ENCODE measurements around the gene KCNC3.

The KCNC3 gene

DNA sequence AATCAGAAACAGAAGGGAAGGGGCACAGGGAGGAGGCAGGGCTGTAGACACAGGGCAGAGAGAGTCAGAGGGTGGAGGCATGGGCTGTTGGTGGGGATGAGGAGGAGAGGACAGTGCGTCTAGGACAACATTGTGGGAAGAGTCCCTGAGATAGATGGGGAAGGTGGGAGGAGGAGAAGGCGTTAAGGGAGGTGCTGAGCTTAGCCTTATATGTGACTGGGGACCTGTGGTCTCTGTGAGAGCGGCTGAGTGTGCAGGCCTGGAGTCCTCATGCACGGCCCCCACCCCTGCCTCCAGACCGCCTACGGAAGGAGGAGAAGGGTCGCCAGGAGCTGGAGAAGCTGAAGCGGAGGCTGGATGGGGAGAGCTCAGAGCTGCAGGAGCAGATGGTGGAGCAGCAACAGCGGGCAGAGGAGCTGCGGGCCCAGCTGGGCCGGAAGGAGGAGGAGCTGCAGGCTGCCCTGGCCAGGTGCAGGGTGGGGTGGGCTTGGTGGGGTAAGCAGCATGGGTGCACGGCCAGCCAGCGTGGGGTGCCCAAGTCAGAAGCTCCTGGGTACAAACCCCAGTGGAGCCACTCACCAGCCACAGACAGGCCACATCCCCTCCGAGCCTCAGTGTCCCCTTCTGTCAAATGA, 56.8 kb downstream of the KCNC3 start:
- Histone ChIP-seq H3K36me3 (replicated peaks in 1 of 2; ENCODE audit: control insufficient read depth in 2 of 2, insufficient read depth in 2 of 2, low read length in 2 of 2) (peaks cover 0 to 4% of the 10 kb centered on the region in 2 donors), H3K4me1 (ENCODE audit: control insufficient read depth in 2 of 2, insufficient read depth in 1 of 2, low read depth in 1 of 2, low read length in 2 of 2) (no peaks in the 10 kb centered on the region), H3K23ac (ENCODE audit: low read depth, low read length, poor library complexity) (peak overlapping the region; percentile 43), H3K18ac (ENCODE audit: low read length) (no peak overlapping the region), H3K14ac (ENCODE audit: low read length) (no peak overlapping the region), H3K4me3 (ENCODE audit: low read length in 2 of 2) (peak overlapping the region in 1 of 2 donors; percentile 57), H2BK15ac (ENCODE audit: low read length) (no peak overlapping the region), H3K27ac (replicated peaks; ENCODE audit: low read length) (no peak overlapping the region), H2AFZ (ENCODE audit: low read length) (no peak overlapping the region), H4K91ac (ENCODE audit: low read depth, low read length, poor library complexity) (no peak overlapping the region), H3K4ac (ENCODE audit: low read length) (no peak overlapping the region), H3K9ac (ENCODE audit: low read depth, low read length, poor library complexity) (no peak overlapping the region), H4K8ac (ENCODE audit: low read depth, low read length) (no peak overlapping the region), H2BK5ac (ENCODE audit: low read length) (no peak overlapping the region), H2BK120ac (ENCODE audit: low read depth, low read length) (peak overlapping the region; percentile 30), H2AK5ac (ENCODE audit: low read depth, low read length) (peak overlapping the region; percentile 42), H2BK12ac (ENCODE audit: low read length) (no peak overlapping the region), H3K9me3 (replicated peaks in 1 of 2; ENCODE audit: control insufficient read depth in 2 of 2, insufficient read depth in 1 of 2, low read depth in 1 of 2, low read length in 2 of 2) (peaks cover 0 to 3% of the 10 kb centered on the region in 2 donors), H3K27me3 (ENCODE audit: control insufficient read depth in 3 of 3, insufficient read depth in 3 of 3, low read depth in 1 of 3, low read length in 3 of 3) (peaks cover 0 to 19% (median 0%) of the 10 kb centered on the region in 3 experiments), H3K4me2 (ENCODE audit: insufficient read depth, low read length, poor library complexity, severe bottlenecking) (no peak overlapping the region), H3K79me1 (ENCODE audit: low read depth, low read length) (peaks cover 2% of the 10 kb centered on the region)
- DNase-seq (ENCODE audit: low spot score), result no peak
- no CpG with 5 or more reads among the region's 14 CpGs for WGBS, 2 donors (ENCODE audit: extremely low coverage in 2 of 2, insufficient read length in 2 of 2, insufficient replicate concordance in 1 of 2)

DNA sequence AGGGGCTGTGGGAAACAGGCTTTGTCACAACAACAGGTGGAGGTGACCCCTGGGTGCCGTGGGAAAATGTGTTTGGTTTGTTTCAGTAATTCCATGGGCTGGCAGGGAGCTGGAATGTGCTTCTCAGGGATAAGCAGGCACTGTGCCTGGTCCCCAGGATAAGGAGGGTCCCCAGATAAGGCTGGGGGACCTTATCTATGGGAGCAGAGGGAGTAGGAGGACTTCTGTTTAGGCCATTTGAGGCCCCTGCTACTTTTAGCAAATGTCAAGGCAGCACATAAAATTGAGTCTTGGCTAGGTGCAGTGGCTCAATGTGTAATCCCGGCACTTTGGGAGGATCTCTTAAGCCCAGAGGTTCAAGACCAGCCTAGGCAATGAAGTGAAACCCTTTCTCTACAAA, 59.5 kb downstream of the KCNC3 start:
- Histone ChIP-seq H3K79me1 (ENCODE audit: low read depth, low read length) (peaks cover 2% of the 10 kb centered on the region), H3K4ac (ENCODE audit: low read length) (no peak overlapping the region), H3K9me3 (replicated peaks in 1 of 2; ENCODE audit: control insufficient read depth in 2 of 2, insufficient read depth in 1 of 2, low read depth in 1 of 2, low read length in 2 of 2) (peaks cover 0 to 3% of the 10 kb centered on the region in 2 donors), H3K27ac (replicated peaks; ENCODE audit: low read length) (no peak overlapping the region), H4K8ac (ENCODE audit: low read depth, low read length) (no peak overlapping the region), H3K18ac (ENCODE audit: low read length) (no peak overlapping the region), H3K23ac (ENCODE audit: low read depth, low read length, poor library complexity) (peak overlapping the region; percentile 50), H2BK5ac (ENCODE audit: low read length) (no peak overlapping the region), H3K4me2 (ENCODE audit: insufficient read depth, low read length, poor library complexity, severe bottlenecking) (no peak overlapping the region), H3K4me3 (ENCODE audit: low read length in 2 of 2) (no peak overlapping the region), H3K27me3 (ENCODE audit: control insufficient read depth in 3 of 3, insufficient read depth in 3 of 3, low read depth in 1 of 3, low read length in 3 of 3) (peaks cover 0 to 12% (median 0%) of the 10 kb centered on the region in 3 experiments), H3K36me3 (replicated peaks in 1 of 2; ENCODE audit: control insufficient read depth in 2 of 2, insufficient read depth in 2 of 2, low read length in 2 of 2) (peaks cover 0 to 4% of the 10 kb centered on the region in 2 donors), H2BK12ac (ENCODE audit: low read length) (no peak overlapping the region), H3K14ac (ENCODE audit: low read length) (no peak overlapping the region), H2BK120ac (ENCODE audit: low read depth, low read length) (no peak overlapping the region), H3K4me1 (ENCODE audit: control insufficient read depth in 2 of 2, insufficient read depth in 1 of 2, low read depth in 1 of 2, low read length in 2 of 2) (peaks cover 0 to 2% of the 10 kb centered on the region in 2 donors), H3K9ac (ENCODE audit: low read depth, low read length, poor library complexity) (no peak overlapping the region), H4K91ac (ENCODE audit: low read depth, low read length, poor library complexity) (no peak overlapping the region), H2AFZ (ENCODE audit: low read length) (no peak overlapping the region), H2BK15ac (ENCODE audit: low read length) (no peak overlapping the region), H2AK5ac (ENCODE audit: low read depth, low read length) (no peak overlapping the region)
- no peak for DNase-seq (ENCODE audit: low spot score)
- no CpG with 5 or more reads among the region's 2 CpGs for WGBS, 2 donors (ENCODE audit: extremely low coverage in 2 of 2, insufficient read length in 2 of 2, insufficient replicate concordance in 1 of 2)

DNA sequence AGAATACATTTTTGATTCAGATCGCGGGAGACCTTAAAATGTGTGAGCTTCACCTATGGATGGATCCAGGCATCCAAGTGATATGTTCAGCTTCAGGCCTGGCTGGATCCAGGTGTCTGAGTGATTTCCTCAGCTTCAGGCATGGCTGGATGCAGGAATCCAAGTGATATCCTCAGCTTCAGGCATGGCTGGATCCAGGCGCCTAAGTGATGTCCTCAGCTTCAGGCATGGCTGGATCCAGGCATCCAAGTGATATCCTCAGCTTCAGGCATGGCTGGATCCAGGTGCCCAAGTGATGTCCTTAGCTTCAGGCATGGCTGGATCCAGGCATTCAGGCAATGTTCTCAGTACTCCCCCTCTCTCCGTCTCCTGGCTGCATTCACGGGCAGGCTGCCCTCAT, 60.7 kb downstream of the KCNC3 start:
- Histone ChIP-seq H3K9me3 (replicated peaks in 1 of 2; ENCODE audit: control insufficient read depth in 2 of 2, insufficient read depth in 1 of 2, low read depth in 1 of 2, low read length in 2 of 2) (peaks cover 0 to 3% of the 10 kb centered on the region in 2 donors), H2AK5ac (ENCODE audit: low read depth, low read length) (no peak overlapping the region), H3K18ac (ENCODE audit: low read length) (no peak overlapping the region), H2BK5ac (ENCODE audit: low read length) (no peak overlapping the region), H3K79me1 (ENCODE audit: low read depth, low read length) (peaks cover 2% of the 10 kb centered on the region), H3K27ac (replicated peaks; ENCODE audit: low read length) (no peak overlapping the region), H3K9ac (ENCODE audit: low read depth, low read length, poor library complexity) (no peak overlapping the region), H3K14ac (ENCODE audit: low read length) (no peak overlapping the region), H3K4me2 (ENCODE audit: insufficient read depth, low read length, poor library complexity, severe bottlenecking) (no peak overlapping the region), H2AFZ (ENCODE audit: low read length) (no peak overlapping the region), H4K8ac (ENCODE audit: low read depth, low read length) (no peak overlapping the region), H3K4me1 (ENCODE audit: control insufficient read depth in 2 of 2, insufficient read depth in 1 of 2, low read depth in 1 of 2, low read length in 2 of 2) (peaks cover 0 to 2% of the 10 kb centered on the region in 2 donors), H2BK12ac (ENCODE audit: low read length) (no peak overlapping the region), H2BK120ac (ENCODE audit: low read depth, low read length) (no peak overlapping the region), H3K4ac (ENCODE audit: low read length) (no peak overlapping the region), H3K4me3 (ENCODE audit: low read length in 2 of 2) (no peak overlapping the region), H2BK15ac (ENCODE audit: low read length) (no peak overlapping the region), H4K91ac (ENCODE audit: low read depth, low read length, poor library complexity) (no peak overlapping the region), H3K27me3 (ENCODE audit: control insufficient read depth in 3 of 3, insufficient read depth in 3 of 3, low read depth in 1 of 3, low read length in 3 of 3) (peaks cover 0 to 9% (median 0%) of the 10 kb centered on the region in 3 experiments), H3K23ac (ENCODE audit: low read depth, low read length, poor library complexity) (no peak overlapping the region), H3K36me3 (replicated peaks in 1 of 2; ENCODE audit: control insufficient read depth in 2 of 2, insufficient read depth in 2 of 2, low read length in 2 of 2) (peaks cover 0 to 4% of the 10 kb centered on the region in 2 donors)
- no peak for DNase-seq (ENCODE audit: low spot score)
- no CpG with 5 or more reads among the region's 5 CpGs for WGBS, 2 donors (ENCODE audit: extremely low coverage in 2 of 2, insufficient read length in 2 of 2, insufficient replicate concordance in 1 of 2)

DNA sequence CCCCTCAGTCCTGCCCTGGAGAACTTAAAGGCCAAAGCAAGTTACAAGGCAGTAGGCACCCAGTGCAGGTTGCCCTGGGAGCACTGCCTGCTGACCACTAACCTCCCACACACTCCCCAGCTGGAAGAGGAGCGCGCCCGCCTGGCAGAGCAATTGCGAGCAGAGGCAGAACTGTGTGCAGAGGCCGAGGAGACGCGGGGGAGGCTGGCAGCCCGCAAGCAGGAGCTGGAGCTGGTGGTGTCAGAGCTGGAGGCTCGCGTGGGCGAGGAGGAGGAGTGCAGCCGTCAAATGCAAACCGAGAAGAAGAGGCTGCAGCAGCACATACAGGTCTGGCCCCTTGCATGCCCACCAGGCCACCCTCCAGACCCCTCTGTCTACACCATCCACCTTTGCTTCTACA, 61.1 kb downstream of the KCNC3 start:
- Histone ChIP-seq H3K9me3 (replicated peaks in 1 of 2; ENCODE audit: control insufficient read depth in 2 of 2, insufficient read depth in 1 of 2, low read depth in 1 of 2, low read length in 2 of 2) (peaks cover 0 to 3% of the 10 kb centered on the region in 2 donors), H3K4me2 (ENCODE audit: insufficient read depth, low read length, poor library complexity, severe bottlenecking) (no peak overlapping the region), H4K91ac (ENCODE audit: low read depth, low read length, poor library complexity) (no peak overlapping the region), H3K4me1 (ENCODE audit: control insufficient read depth in 2 of 2, insufficient read depth in 1 of 2, low read depth in 1 of 2, low read length in 2 of 2) (peaks cover 0 to 2% of the 10 kb centered on the region in 2 donors), H3K36me3 (replicated peaks in 1 of 2; ENCODE audit: control insufficient read depth in 2 of 2, insufficient read depth in 2 of 2, low read length in 2 of 2) (peaks cover 0 to 4% of the 10 kb centered on the region in 2 donors), H2BK120ac (ENCODE audit: low read depth, low read length) (no peak overlapping the region), H3K14ac (ENCODE audit: low read length) (peak overlapping the region; percentile 82), H3K79me1 (ENCODE audit: low read depth, low read length) (peaks cover 2% of the 10 kb centered on the region), H3K18ac (ENCODE audit: low read length) (peak overlapping the region; percentile 85), H2BK12ac (ENCODE audit: low read length) (no peak overlapping the region), H3K4ac (ENCODE audit: low read length) (peak overlapping the region; percentile 95), H3K4me3 (ENCODE audit: low read length in 2 of 2) (peak overlapping the region in 1 of 2 donors; percentile 40), H3K23ac (ENCODE audit: low read depth, low read length, poor library complexity) (peak overlapping the region; percentile 97), H2BK5ac (ENCODE audit: low read length) (peak overlapping the region; percentile 75), H3K9ac (ENCODE audit: low read depth, low read length, poor library complexity) (peak overlapping the region; percentile 60), H2AFZ (ENCODE audit: low read length) (no peak overlapping the region), H3K27me3 (ENCODE audit: control insufficient read depth in 3 of 3, insufficient read depth in 3 of 3, low read depth in 1 of 3, low read length in 3 of 3) (peaks cover 0 to 9% (median 0%) of the 10 kb centered on the region in 3 experiments), H3K27ac (replicated peaks; ENCODE audit: low read length) (no peak overlapping the region), H4K8ac (ENCODE audit: low read depth, low read length) (no peak overlapping the region), H2BK15ac (ENCODE audit: low read length) (no peak overlapping the region), H2AK5ac (ENCODE audit: low read depth, low read length) (peak overlapping the region; percentile 14)
- no peak for DNase-seq (ENCODE audit: low spot score)
- no CpG with 5 or more reads among the region's 13 CpGs for WGBS, 2 donors (ENCODE audit: extremely low coverage in 2 of 2, insufficient read length in 2 of 2, insufficient replicate concordance in 1 of 2)
